GM20000 (cell line): ENCODE measurements around the gene DHDH.
"Not testable (repeated sequence)": the region's sequence is repeated elsewhere in the genome, so short reads cannot be mapped to it uniquely, and the experiment has no call there.

ENCODE experiments used
- DNase-seq: peaks from one replicate; pipeline ENCODE4 v3.0.0; 2012; ENCODE audit warnings: low spot score
- TF ChIP-seq, protein P1 (sequence below): IDR thresholded peaks from 2 replicates; pipeline ENCODE4 v1.5.1; 2012; ENCODE audit warnings: mild to moderate bottlenecking, control low read depth; ENCODE audit errors: extremely low read depth, missing control alignments

Gene DHDH

DNA sequence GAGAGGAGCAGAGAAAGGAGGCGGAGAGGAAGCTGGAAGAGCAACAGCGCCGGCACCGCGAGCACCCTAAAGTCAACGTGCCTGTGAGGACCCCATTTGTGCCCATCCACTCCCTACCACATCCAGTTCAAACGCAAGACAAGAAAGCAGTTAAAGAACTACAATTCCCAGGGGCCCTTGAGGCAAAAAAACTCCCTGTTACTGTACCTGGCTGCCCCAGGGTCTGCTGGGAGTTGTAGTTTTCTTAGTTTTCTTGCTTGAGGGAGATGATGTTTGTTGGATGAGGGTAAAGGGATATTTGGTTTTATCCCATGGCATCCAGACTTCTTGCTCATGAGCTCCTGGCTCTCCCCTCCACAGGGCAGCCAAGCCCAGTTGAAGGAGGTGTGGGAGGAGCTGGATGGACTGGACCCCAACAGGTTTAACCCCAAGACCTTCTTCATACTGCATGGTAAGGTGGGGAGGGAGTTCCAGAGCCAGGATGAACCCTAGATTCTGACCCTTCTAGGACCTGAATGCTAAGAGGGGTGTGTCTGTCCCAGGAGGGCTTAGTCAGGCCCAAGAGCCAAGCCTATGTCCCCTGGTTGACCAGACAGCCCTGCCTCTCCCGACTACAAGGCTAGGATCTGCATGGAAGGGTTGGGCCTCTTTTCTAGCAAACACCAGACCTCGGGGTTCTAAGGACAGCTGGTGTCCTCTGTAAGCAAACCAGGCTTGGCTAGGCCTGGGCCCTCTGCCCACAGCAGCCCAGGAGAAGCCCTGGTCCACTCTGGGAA is 20.2 kb upstream of the DHDH start:
- TF ChIP-seq, protein P1, sequence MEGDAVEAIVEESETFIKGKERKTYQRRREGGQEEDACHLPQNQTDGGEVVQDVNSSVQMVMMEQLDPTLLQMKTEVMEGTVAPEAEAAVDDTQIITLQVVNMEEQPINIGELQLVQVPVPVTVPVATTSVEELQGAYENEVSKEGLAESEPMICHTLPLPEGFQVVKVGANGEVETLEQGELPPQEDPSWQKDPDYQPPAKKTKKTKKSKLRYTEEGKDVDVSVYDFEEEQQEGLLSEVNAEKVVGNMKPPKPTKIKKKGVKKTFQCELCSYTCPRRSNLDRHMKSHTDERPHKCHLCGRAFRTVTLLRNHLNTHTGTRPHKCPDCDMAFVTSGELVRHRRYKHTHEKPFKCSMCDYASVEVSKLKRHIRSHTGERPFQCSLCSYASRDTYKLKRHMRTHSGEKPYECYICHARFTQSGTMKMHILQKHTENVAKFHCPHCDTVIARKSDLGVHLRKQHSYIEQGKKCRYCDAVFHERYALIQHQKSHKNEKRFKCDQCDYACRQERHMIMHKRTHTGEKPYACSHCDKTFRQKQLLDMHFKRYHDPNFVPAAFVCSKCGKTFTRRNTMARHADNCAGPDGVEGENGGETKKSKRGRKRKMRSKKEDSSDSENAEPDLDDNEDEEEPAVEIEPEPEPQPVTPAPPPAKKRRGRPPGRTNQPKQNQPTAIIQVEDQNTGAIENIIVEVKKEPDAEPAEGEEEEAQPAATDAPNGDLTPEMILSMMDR, result no peak
- peak; percentile 41 for DNase-seq

DNA sequence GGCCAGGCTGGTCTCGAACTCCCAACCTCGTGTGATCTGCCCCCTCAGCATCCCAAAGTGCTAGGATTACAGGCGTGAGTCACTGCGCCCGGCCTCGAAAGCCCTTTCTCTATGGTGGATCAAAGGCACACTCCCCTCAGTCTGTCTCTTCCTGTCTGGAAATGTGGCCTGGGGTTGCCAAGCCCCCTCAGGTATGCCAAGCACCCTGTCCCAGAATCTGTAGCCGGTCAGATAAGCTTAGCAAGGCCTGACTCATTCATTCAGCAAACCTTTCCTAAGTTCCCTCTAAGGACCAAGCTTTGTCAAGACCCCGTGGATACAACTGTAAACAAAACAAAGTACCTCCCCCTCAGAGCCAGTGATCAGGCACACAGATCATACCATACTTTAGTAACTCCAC is 19.3 kb upstream of the DHDH start:
- DNase-seq, result no peak
- TF ChIP-seq, protein P1, result no peak

DNA sequence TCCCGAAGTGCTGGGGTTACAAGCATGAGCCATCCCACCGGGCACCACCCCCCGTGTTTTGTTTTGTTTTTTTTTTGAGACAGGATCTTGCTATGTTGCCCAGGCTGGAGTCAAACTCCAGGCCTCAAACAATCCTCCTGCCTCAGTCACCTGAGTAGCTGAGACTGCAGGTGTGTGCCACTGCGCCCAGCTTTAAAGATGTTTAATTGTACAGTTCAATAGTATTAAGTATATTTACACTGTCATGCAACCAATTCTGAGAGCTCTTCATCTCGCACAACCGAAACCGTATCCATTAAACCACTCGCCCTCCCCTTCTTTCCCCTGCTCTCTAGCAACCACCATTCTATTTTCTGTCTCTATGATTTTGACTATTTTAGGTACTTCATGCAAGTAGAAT is 17.7 kb upstream of the DHDH start:
- TF ChIP-seq, protein P1, result no peak
- DNase-seq, result no peak

DNA sequence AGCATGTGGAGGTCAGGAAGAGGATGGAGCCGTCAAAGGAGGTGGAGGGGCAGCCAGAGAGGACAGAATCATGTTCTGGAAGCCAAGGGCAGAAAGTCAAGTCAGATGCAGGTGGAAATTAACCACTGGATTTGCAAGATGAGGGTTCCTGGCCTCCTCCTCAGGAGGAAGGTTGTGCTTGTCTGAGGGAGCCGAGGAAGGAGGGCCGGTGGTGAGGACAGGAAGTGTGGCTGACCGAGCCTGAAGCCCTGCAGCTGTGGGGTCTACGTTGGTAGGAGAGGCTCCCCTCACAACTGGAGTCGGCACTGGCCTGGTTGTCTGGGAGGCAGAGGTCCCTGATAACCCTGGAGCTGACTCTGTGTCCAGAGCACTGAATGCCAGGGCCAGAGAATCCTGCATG is 15.4 kb upstream of the DHDH start:
- TF ChIP-seq, protein P1, result no peak
- no peak for DNase-seq

DNA sequence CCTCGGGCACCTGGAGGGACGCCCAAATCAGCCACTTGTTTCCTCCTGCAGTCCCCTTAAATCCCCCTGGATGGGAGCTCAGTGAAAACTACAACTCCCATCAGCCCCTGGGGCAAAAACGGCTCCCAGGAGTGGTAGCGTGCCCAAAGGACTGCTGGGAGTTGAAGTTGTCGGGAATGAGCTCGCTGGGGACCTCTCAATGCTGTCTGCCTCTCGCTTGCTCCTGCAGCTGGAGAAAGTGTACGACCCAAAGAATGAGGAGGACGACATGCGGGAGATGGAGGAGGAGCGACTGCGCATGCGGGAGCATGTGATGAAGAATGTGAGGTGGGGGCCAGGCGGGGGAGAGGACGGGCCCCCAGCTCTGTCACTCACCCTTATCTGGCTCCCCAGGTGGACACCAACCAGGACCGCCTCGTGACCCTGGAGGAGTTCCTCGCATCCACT is 14.7 kb upstream of the DHDH start:
- DNase-seq, result no peak
- TF ChIP-seq, protein P1, result no peak

DNA sequence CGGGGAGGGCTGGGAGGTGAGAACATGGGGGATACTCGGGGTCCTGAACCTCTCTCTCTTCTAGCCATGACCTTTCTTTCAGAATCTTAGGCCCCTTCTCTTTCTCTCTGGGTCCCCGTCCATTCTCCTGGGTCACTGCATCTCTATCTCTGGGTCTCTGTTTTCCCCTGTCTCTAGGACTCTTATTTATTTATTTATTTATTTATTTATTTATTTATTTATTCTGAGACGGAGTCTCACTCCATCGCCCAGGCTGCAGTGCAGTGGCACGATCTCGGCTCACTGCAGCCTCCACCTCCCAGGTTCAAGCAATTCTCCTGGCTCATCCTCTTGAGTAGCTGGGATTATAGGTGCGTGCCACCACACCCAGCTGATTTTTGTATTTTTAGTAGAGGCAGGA is 14.2 kb upstream of the DHDH start:
- not testable (repeated sequence) for DNase-seq

DNA sequence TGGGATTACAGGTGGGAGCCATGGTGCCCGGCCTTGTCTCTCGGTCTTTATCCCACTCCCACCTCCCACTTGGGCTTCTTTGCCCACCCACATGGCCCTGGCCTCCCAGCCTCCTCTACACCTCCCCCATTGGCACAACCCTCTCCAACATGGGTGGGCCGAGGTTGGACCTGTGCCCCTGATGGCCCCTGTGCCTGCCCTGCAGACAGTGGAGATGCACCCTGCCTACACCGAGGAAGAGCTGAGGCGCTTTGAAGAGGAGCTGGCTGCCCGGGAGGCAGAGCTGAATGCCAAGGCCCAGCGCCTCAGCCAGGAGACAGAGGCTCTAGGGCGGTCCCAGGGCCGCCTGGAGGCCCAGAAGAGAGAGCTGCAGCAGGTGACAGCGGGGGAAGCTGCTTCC is 12.6 kb upstream of the DHDH start:
- TF ChIP-seq, protein P1, result no peak
- no peak for DNase-seq
